Natural killer cell treated with Interleukin-12 subunit alpha and Interleukin-12 subunit beta and Interleukin-15 and Interleukin-18, amount 100 ng/mL, for 72 hours (primary cell): Measurements from ENCODE around the gene PROCR. TPM values are rescaled to one million over a fixed set of nuclear protein-coding genes. Genes with fewer than 3 reads are reported as not detected.
"Not testable (repeated sequence)": the region's sequence is repeated elsewhere in the genome, so short reads cannot be mapped to it uniquely, and the experiment has no call there.

ENCODE experiments used
- ATAC-seq, 2 donors: fragments of 150-1000 bp; cut with Tn5 transposase in 1 of 2; sonication (Bioruptor Pico), chemical (Tn5 transposase) in 1 of 2; 2 replicates each; pipeline ENCODE4 v1.10.0; 2021
- DNase-seq: peaks from one replicate; pipeline ENCODE4 v3.0.0; 2022; ENCODE audit warnings: low spot score
- H3K27ac Mint-ChIP-seq, 2 donors: 1 replicate in 1 of 2; 2 replicates in 1 of 2; pipeline ENCODE4 v1.8.0; 2022; ENCODE audit warnings: mixed read lengths in 2 of 2, mild to moderate bottlenecking in 1 of 2, moderate library complexity in 1 of 2
- H3K27me3 Mint-ChIP-seq, 2 donors: 1 replicate in 1 of 2; 2 replicates in 1 of 2; pipeline ENCODE4 v1.8.0; 2022; ENCODE audit warnings: mixed read lengths in 2 of 2
- H3K36me3 Mint-ChIP-seq: one replicate; pipeline ENCODE4 v1.8.0; 2022; ENCODE audit warnings: mixed read lengths
- H3K4me1 Mint-ChIP-seq, 2 donors: 1 replicate in 1 of 2; 2 replicates in 1 of 2; pipeline ENCODE4 v1.8.0; 2022; ENCODE audit warnings: low read depth in 2 of 2, mixed read lengths in 2 of 2, mild to moderate bottlenecking in 1 of 2
- H3K4me3 Mint-ChIP-seq: one replicate; pipeline ENCODE4 v1.8.0; 2022; ENCODE audit warnings: mixed read lengths
- H3K9me3 Mint-ChIP-seq: 2 replicates; pipeline ENCODE4 v1.8.0; 2022; ENCODE audit warnings: mixed read lengths
- total RNA-seq, 2 donors: library from RNA; stranded (reverse); gene quantifications; one replicate each; pipeline ENCODE4 v1.2.3, GENCODE V29; 2022

Gene PROCR
- total RNA-seq, 2 donors from 2014 or later: 0.53 to 2.5 TPM

DNA sequence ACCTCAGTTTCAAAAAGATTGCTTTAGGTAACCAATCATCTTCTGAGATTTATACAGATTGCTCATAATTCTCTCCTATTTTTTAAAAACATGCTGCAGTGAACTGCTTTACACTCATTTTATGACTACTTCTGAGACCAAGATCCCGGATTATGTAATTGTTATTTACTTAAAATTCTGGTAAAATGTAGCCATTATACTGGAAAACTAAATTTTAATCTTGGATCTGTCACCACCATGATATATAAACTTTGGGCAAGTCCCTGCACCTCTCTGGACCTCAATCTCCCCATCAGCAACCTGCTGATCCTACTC, 477 bp upstream of the PROCR start:
- H3K36me3 Mint-ChIP-seq: no peaks in the 10 kb centered on the region
- peaks cover 20 to 23% of the 10 kb centered on the region in 2 donors for H3K4me1 Mint-ChIP-seq
- ATAC-seq (no peak), DNase-seq (no peak)
- H3K9me3 Mint-ChIP-seq: no peaks in the 10 kb centered on the region
- H3K27ac Mint-ChIP-seq: peak overlapping the region; percentile 47 to 90
- H3K4me3 Mint-ChIP-seq: peak overlapping the region; percentile 80
- no peaks in the 10 kb centered on the region for H3K27me3 Mint-ChIP-seq

DNA sequence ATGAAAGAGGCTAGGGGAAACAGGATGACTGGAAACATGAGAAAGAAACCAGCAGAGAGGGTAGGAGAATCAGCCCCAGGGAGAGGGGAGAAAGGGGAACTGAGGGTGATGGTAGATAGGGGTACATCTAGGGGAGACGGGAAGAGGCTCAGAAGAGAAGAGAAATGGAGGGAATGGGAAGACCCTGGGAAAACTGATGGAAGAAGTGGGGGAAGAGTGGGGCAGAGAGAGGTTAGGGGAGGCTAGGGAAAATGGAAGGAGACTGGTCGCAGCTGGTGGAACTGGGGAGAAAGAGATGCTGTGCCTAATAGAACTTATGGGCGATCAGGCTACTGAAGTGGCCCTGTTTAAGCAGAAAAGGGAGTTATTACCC, 548 bp downstream of the PROCR start:
- H3K4me3 Mint-ChIP-seq: peak overlapping the region; percentile 80
- ATAC-seq (peak in 1 of 2 donors; percentile 15), DNase-seq (no peak)
- no peaks in the 10 kb centered on the region for H3K36me3 Mint-ChIP-seq
- no peaks in the 10 kb centered on the region for H3K9me3 Mint-ChIP-seq
- peak overlapping the region; percentile 47 to 90 for H3K27ac Mint-ChIP-seq
- H3K27me3 Mint-ChIP-seq: no peaks in the 10 kb centered on the region
- H3K4me1 Mint-ChIP-seq: peaks cover 20 to 23% of the 10 kb centered on the region in 2 donors

DNA sequence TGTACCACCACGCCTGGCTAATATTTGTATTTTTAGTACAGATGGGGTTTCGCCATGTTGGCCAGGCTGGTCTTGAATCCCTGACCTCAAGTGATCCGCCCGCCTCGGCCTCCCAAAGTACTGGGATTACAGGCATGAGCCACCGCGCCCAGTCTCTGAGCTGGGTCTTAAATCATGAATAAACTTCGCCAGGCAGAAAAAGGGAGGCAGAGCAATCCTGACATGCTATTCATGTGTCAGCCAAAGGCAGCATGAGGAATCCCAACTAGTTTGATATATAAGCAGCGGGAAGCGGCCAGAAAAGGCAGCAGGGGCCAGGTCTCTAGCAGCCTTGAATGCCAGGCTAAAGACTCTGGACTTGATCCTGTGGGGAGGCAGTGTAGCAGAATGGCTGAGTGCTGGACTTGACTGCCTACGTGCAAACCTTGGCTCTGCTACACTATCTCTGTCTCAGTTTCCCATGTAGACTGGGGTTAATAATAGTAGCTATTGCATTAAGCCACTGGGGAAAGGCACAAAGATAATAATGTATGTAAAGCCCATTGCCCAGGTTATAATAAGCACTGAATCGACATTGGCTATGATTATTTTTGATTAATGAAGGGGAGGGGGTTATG, 1.8 kb downstream of the PROCR start:
- DNase-seq: no peak
- Mint-ChIP-seq H3K27me3 (no peaks in the 10 kb centered on the region), H3K36me3 (no peaks in the 10 kb centered on the region), H3K4me1 (peaks cover 20 to 23% of the 10 kb centered on the region in 2 donors), H3K9me3 (no peaks in the 10 kb centered on the region), H3K4me3 (no peak overlapping the region), H3K27ac (no peak overlapping the region)
- ATAC-seq: no peak

DNA sequence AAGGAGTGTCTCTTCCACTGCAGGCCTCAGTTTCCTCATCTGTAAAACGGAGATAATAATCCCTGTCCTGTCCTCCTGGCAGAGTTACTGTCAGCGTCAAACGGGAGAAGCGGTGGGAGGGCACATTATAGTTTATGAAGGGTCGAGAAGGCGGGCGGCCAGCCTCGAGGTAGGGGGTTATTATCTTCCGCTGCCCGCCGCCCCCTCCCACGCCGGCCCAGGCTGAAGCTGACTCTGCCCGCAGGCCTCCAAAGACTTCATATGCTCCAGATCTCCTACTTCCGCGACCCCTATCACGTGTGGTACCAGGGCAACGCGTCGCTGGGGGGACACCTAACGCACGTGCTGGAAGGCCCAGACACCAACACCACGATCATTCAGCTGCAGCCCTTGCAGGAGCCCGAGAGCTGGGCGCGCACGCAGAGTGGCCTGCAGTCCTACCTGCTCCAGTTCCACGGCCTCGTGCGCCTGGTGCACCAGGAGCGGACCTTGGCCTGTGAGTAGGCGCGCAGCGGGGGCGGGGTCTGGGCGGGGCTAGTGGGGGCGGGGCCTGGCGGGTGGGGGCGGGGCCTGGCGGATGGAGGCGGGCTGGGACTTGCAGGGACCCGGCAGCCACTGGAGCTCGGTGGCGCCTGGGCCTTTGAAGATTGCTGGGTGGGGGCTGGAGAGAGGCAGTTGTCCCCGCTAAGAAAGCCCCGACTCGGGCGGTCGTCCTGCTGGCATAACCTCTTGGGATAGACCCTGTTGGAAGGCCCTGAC, 2.8 kb downstream of the PROCR start:
- no peak overlapping the region for H3K4me3 Mint-ChIP-seq
- DNase-seq (no peak), ATAC-seq (no peak)
- H3K36me3 Mint-ChIP-seq: no peaks in the 10 kb centered on the region
- H3K4me1 Mint-ChIP-seq: peaks cover 20 to 23% of the 10 kb centered on the region in 2 donors
- H3K9me3 Mint-ChIP-seq: no peaks in the 10 kb centered on the region
- H3K27ac Mint-ChIP-seq: no peak overlapping the region
- H3K27me3 Mint-ChIP-seq: no peaks in the 10 kb centered on the region

DNA sequence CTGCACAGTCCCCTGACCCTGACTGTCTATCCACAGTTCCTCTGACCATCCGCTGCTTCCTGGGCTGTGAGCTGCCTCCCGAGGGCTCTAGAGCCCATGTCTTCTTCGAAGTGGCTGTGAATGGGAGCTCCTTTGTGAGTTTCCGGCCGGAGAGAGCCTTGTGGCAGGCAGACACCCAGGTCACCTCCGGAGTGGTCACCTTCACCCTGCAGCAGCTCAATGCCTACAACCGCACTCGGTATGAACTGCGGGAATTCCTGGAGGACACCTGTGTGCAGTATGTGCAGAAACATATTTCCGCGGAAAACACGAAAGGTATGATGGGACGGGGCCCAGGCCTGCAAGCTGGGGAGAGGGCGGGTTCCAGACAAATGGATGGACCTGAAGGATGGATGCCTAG, 4.3 kb downstream of the PROCR start:
- H3K27ac Mint-ChIP-seq: no peak overlapping the region
- DNase-seq (no peak), ATAC-seq (no peak)
- no peaks in the 10 kb centered on the region for H3K36me3 Mint-ChIP-seq
- peaks cover 20 to 26% of the 10 kb centered on the region in 2 donors for H3K4me1 Mint-ChIP-seq
- H3K9me3 Mint-ChIP-seq: no peaks in the 10 kb centered on the region
- no peaks in the 10 kb centered on the region for H3K27me3 Mint-ChIP-seq
- H3K4me3 Mint-ChIP-seq: no peak overlapping the region

DNA sequence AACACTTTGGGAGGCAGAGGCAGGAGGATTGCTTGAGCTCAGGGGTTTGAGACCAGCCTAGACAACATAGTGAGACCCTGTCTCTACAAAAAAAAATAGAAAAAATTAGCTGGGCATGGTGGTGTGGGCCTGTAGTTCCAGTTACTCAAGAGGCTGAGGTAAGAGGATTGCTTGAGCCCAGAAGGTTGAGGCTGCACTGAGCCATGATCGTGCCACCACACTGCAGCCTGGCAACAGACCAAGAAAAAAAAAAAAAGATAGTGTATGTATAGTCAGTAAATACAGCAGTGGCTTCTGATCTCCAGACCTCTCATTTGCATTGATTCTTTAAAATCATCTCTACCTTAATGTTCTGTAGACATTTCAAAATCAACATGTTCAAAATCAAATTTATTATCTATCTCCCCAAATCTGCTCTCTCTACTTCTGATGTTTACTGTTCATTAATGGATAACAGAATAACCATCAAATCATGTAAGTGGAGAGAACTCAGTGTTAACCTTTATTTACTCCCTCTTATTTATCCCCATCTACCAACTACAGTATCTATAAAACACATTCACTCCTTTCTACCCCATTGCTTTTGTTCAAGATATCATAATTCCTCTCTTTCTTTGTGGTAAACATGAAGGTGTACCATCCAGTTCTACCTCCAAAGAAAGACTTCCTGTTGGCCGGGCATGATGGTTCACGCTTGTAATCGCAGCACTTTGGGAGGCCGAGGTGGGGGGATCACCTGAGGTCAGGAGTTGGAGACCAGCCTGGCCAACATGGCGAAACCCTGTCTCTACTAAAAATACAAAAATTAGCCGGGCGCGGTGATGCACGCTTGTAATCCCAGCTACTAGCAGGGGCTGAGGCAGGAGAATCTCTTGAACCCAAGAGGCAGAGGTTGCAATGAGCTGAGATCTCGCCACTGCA, 7.7 kb downstream of the PROCR start:
- no peaks in the 10 kb centered on the region for H3K9me3 Mint-ChIP-seq
- no peaks in the 10 kb centered on the region for H3K36me3 Mint-ChIP-seq
- no peak overlapping the region for H3K27ac Mint-ChIP-seq
- ATAC-seq: no peak
- DNase-seq: no peak
- H3K27me3 Mint-ChIP-seq: no peaks in the 10 kb centered on the region
- H3K4me1 Mint-ChIP-seq: peaks cover 0 to 3% of the 10 kb centered on the region in 2 donors
- H3K4me3 Mint-ChIP-seq: no peak overlapping the region

DNA sequence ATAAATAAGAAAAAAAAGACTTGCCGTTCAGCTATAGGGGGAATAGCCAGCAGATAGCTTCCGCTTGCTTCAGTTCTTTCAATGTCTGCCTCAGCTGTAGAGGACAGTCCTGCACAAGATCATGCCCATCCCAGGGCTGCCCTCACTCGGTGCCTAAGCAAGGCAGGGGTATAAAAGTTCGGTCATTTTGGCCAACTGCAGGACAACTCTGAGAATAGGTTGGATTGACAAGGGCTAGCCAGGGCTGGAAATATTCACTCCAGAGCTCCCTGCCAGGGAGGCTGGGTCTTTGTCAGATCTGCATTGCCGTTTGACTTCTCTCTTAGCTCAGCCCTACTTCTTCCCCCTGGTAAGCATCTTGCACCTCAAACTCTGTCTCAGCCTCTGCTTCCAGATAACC, 8.4 kb downstream of the PROCR start:
- Mint-ChIP-seq H3K4me3 (no peak overlapping the region), H3K9me3 (no peaks in the 10 kb centered on the region), H3K27me3 (no peaks in the 10 kb centered on the region), H3K27ac (no peak overlapping the region), H3K4me1 (peaks cover 0 to 3% of the 10 kb centered on the region in 2 donors), H3K36me3 (no peaks in the 10 kb centered on the region)
- no peak for DNase-seq
- ATAC-seq: no peak

DNA sequence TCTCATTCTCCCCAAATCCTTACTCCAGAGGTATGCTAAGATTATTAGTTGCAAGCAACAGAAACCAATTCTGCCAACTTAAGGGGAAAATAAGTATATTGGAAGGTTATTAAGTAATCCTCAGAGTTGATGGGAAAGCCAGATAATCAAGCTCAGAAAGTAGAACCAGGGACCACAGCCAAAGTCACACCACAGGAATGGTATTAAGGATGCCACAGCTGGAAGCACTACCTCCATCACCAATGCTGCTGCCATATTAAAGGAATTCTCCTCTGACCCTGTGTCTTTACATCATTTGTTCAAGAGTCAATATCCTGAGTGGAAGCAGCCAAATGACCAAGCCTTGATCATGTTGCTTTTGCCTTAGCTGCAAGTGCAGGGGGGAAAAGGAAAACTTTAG, 9.9 kb downstream of the PROCR start:
- Mint-ChIP-seq H3K27ac (no peak overlapping the region), H3K9me3 (no peaks in the 10 kb centered on the region), H3K4me1 (peaks cover 0 to 3% of the 10 kb centered on the region in 2 donors), H3K27me3 (no peaks in the 10 kb centered on the region), H3K36me3 (no peaks in the 10 kb centered on the region), H3K4me3 (no peak overlapping the region)
- ATAC-seq (no peak), DNase-seq (no peak)

DNA sequence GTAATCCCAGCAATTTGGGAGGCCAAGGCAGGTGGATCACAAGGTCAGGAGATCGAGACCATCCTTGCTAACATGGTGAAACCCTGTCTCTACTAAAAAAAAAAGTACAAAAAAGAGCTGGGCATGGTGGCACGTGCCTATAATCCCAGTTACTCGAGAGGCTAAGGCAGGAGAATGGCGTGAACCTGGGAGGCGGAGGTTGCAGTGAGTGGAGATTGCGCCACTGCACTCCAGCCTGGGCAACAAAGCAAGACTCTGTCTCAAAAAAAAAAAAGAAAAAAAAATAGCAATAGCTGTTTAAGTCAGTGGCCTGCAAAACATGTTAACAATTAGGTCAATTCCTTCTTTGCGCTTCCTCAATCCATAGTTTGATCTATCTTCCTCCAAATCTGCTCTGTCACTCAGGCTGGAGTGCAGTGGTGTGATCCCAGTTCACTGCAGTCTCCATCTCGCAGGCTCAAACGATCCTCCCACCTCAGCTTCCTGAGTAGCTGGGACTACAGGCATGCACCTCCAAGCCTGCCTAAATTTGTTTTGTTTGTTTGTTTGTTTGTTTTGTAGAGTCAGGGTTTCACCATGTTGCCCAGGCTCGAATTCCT, 14.9 kb downstream of the PROCR start:
- not testable (repeated sequence) for H3K27ac Mint-ChIP-seq, ATAC-seq, H3K4me3 Mint-ChIP-seq, H3K9me3 Mint-ChIP-seq, H3K27me3 Mint-ChIP-seq, DNase-seq, H3K36me3 Mint-ChIP-seq, H3K4me1 Mint-ChIP-seq

DNA sequence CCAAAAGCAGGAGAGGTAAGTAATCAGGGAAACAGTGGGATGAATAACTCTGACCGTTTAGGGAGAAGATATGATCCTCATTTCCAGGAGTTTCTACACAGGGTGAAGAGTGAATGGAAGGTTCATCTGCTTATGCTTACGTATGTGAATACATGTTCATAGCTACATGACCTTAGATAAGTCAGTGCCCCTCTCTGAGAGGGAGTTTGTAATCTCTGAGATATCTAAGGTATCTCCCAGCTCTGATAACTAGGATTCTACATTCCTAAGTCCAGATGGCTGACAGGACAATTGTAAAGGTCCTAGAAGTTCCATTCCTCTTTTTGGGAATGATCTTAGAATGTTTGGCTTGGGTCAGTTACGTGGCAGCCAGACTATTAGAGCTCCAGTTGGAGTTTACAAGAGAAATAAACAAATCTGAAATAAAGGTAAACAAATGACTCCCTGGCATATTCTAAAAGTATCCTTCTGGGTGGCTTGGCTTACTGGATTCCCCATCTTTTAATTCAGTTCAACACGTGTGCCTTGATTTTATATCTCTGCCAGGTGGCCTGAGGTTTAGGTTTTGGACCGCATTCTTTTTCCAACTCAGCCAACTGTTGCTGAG, 15.8 kb downstream of the PROCR start:
- H3K9me3 Mint-ChIP-seq: no peaks in the 10 kb centered on the region
- DNase-seq (no peak), ATAC-seq (no peak)
- no peaks in the 10 kb centered on the region for H3K27me3 Mint-ChIP-seq
- no peak overlapping the region for H3K4me3 Mint-ChIP-seq
- H3K27ac Mint-ChIP-seq: no peak overlapping the region
- no peaks in the 10 kb centered on the region for H3K36me3 Mint-ChIP-seq
- H3K4me1 Mint-ChIP-seq: no peaks in the 10 kb centered on the region

DNA sequence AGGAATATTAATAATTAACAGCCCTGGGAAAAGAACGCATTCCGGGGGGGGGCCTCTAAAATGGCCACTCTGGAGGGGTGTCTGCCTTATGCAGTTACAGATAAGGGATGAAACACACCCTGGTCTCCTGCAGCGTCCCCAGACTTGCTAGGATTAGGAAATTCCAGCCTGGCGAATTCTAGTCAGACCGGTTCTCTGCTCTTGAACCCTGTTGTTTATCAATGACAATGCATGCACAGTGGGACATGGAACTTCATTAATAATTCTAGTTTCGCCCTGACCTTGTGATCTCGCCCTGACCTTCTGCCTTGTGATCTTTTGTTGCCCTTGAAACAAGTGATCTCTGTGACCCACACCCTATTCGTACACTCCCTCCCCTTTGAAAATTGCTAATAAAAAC, 17.4 kb downstream of the PROCR start:
- H3K27ac Mint-ChIP-seq: not testable (repeated sequence)

DNA sequence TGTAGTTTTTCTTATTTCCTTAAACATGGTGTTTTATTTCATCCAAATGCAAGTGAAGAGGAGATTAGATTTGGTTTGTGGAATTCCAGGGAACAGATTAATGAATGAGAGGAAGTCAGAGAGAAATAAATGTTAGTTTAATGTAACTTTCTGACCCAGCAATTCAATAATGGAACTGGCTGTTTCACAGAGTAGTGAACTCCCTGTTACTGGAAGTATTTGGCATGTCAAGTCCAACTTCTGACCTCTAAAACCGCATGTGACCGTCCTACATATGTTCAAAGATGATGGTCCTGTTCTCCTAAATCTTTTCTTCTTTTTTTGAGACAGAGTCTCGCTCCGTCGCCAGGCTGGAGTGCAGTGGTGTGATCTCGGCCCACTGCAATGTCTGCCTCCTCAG, 18.7 kb downstream of the PROCR start:
- peaks cover 8% of the 10 kb centered on the region for H3K36me3 Mint-ChIP-seq

More for the DNA sequence above, 17.4 kb downstream of the PROCR start:
- H3K36me3 Mint-ChIP-seq, H3K4me1 Mint-ChIP-seq, H3K4me3 Mint-ChIP-seq, DNase-seq, H3K27me3 Mint-ChIP-seq, H3K9me3 Mint-ChIP-seq, ATAC-seq: not testable (repeated sequence)

DNA sequence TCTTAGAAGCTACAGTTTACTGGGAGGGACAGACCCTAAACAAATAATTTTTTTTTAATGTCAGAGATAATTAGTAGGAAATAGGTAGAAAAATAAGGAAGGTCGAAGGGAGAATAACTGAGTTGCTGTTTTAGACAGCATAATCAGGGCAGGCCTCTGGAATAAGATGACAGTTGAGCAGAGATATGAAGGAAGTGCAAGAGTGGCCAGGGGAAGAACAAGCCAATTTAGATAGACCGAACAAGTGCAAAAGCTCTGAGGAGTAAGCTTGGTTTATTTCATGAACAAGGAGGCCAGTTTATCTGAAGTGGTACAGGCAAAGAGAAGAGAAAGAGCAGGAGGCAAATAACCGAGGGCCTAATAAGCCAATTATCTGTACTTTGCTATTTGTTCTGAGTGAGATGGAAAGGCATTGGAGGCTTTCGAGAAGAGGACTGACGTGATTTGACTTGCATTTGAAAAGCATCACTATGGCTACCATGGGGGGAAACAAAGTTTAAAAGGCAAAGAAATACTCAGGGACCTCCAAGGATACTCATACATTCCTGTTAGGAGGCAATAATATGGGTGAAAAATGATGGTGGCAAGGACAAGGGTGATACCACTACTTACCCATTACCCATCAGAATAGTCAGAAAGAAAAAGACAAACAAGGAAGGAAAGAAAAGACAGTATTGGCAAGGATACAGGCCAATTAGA, 19.7 kb downstream of the PROCR start:
- peaks cover 13% of the 10 kb centered on the region for H3K36me3 Mint-ChIP-seq
- ATAC-seq (no peak), DNase-seq (no peak)
- H3K9me3 Mint-ChIP-seq: no peaks in the 10 kb centered on the region
- H3K27me3 Mint-ChIP-seq: no peaks in the 10 kb centered on the region
- no peaks in the 10 kb centered on the region for H3K4me1 Mint-ChIP-seq
- H3K4me3 Mint-ChIP-seq: no peak overlapping the region
- no peak overlapping the region for H3K27ac Mint-ChIP-seq

More for the DNA sequence above, 18.7 kb downstream of the PROCR start:
- H3K27ac Mint-ChIP-seq: no peak overlapping the region
- DNase-seq: no peak
- ATAC-seq: no peak
- no peak overlapping the region for H3K4me3 Mint-ChIP-seq
- H3K9me3 Mint-ChIP-seq: no peaks in the 10 kb centered on the region
- H3K27me3 Mint-ChIP-seq: no peaks in the 10 kb centered on the region
- no peaks in the 10 kb centered on the region for H3K4me1 Mint-ChIP-seq
